NCI-H146 treated with DMSO at 0.1 percent for 48 hours (cell line): Measurements from ENCODE around the gene TMEM229B.

Experiments
- DNase-seq: peaks from one replicate; lab custom pipeline; 2025; ENCODE audit not compliant: unreplicated experiment; lab: John Stamatoyannopoulos, UW

Gene TMEM229B

DNA sequence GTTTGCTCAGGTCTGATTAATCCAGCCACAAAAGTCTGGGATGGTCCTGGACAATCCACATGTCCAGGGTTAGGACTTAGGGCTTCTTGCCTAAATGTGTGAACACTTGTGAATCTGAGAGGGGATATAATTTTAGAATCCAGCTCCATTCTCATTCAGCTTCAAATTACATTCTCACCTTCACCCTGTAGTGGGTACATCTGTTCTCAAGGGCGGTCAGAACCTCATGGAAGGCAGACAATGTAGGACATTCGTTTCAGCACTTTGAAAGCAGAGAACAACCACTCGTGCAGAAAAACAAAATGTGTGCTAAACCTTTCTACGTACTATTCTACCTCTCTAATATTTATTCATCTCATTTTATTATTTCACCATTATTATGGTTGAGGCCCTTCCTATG lies 1.2 kb downstream of the TMEM229B start:
- DNase-seq: no peak

DNA sequence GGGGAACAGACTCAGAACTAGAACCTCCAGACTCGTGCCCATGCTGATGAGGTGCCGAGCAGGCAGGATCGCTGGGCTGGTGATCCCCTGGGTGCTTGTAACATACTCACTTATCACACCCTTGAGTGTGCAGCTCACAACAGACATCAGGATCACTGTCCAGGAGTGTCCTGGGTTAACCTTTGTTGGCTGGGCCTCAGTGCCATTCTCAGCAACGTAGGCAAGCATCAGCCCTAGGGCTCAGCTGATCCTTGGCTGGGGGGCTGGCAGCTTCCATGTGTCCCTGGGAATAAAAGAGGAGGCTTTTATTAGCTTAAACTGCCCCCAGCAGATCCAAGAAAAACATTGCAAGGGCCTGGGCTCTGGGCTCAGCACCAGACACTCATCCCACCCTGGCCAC lies 1.6 kb downstream of the TMEM229B start:
- DNase-seq: no peak

DNA sequence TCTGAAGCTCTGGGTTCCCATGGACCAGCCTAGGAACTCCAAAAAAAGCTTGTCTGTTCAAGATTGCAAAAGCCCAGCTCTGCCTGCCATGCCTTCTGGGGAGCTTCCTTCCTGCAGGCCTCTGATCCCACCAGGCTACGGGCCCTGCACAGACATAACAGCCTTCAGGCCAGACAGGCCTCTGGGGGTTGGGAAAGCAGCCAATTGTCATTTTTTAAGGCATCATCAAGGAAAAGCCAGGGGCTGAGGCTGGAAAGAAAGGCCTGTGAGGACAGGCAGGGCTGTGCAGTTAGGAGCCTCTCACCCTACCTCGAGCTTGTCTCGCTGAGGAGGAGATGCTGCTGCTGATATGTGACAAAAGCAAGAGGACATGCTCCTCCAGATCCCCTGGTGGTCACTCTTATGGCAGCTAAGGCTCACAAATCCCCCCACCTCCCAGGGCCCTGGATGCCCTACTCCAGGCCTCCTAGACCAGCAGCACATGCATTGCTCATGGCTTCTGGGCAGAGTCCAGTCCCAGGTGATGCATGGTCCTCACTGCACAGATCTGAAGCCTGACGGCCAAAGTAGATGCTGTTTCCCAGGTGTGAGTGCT lies 2.9 kb downstream of the TMEM229B start:
- no peak for DNase-seq

DNA sequence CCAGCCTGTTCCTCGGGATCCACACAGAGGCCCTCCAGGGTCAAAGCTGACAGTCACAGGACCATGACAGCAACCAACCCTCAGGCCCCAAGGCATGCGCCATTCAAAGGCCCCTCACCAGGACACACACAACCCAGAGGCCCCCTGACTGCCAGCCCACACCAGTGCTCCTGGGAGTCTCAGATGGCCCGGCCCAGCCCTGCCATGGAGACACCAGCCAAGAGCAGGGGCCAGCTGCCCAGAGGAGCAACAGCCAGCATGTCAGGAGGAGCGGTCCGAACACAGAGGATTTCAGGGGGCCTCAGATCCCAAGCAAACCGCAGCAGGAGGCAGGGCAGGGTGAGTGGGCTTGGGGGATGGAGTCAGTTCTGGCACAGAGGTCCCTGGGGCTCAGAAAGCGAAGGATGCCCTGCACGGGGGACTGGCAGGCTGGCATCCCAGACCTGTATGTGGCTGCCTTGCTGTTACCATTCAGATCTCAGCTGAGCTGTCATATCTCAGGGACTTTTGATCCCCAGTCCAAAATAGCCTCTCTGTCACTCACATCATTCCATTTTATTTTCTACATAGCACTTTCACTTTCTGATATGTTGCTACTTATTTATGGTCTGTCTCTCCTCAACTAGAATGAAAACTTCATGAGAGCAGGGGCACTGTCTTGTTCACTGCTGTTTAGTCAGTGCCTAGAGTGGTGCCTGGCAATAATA lies 4.8 kb downstream of the TMEM229B start:
- no peak for DNase-seq

DNA sequence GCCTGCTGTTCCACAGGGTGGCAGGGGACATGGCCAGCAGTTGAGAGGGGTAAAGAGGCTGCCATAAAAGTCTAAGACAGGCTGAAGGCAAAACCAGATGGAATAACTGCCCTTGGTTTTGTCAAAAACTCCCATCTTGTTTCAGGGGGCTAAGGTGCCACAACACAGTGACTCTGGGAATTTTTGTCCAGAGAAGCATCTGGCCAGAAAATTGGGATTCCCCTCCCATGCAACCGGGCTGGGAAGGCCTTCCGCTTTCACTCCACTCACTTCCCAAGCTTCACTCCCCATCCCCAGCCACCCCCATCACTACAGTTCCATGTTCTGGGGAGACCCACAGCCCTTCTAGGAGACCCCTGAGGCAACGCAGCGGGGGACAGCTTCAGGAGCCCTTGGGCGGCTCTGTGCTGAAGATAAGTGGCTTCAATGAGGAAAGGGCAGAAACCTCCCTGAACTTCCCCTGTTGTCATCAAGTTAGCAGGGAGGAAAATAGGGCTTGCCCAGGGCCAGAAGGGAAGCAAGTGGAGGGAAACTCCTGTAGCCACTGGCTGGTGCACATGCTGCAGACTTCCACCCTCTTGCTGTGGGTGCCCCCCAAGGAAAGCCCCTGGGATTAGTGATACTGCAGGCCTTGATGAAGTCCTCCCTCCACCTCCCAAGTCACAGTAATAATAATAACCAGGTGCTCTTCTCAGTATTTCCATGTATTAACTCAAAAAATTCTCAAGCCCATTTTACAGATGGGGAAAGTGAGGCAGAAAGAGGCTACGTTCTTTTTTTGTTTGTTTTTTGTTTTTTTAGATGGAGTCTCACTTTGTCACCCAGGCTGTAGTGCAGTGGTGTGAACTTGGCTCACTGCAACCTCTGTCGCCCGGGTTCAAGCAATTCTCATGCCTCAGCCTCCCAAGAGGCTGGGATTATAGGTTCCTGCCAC lies 6.0 kb downstream of the TMEM229B start:
- DNase-seq: no peak

DNA sequence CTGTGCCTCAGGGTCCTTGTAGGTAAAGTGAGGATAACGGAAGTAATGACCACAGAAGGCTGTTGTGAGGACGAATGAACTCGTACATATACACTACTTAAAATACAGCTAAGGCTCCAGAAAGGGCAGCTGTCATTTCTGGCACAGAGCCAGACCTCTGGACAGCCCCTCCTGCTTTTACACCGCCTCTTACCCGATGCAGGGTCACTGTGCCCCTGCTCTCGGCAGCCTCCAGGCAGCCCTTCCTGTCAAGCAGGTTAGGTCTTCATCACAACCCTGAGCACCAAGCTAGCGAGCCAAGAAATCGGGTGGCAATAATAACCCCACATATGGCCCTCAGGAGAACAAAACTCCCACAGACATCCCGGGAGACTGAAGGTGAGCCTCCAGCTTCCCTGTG lies 8.5 kb downstream of the TMEM229B start:
- DNase-seq: peak; percentile 24

DNA sequence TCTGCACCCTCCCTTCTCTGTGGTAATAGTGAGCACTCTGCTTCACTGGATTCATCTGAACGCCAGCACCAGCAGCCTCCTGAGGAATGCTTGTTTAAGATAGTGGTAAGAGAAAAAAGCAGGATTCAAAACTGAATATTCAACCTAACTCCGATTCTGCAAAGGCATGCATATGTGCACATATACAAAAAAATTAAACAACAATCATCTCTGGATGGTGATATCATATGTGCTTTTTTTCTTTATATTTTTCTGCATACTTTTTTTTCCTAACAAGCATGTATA lies 9.8 kb downstream of the TMEM229B start:
- DNase-seq: no peak

DNA sequence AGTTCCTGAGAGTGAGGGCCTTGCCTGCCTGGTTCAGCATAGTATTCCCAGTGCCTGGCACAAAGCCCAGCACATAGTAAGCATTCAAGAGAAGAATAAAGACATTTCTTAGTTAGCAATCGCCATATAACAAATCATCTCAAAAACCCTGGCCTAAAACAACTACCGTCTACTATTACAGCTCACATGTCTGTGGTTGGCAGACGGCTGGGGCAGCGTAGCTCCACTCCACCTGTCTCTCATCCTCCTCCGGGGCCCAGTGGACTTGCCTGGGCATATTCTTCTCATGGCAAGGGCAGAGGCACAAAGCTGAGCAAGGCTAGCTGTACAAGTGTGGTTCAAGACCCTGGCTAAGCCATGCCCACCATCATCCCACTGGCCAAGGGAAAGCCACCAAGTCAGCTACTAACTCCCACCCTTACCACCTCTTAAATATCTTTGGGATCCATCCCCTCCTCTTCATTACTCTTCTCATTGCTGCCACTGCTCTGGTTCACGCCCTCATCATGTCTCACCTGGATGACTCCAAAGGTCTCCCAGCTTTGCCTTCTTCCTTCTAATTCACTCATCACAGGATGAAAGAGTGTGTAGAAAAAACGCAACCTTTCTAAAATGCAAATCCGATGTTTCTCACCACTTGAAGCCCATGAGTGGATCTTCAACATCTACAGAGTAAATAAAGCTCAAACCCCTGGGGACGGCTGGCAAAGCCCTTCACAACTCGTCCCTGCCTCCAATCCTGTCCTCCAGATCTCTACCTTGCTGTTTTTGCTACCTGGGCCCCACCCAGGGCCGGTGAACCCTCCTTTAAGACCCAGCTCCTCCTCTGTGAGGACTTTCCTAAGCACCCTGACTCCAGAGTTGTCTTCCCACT lies 10.4 kb downstream of the TMEM229B start:
- DNase-seq: no peak

DNA sequence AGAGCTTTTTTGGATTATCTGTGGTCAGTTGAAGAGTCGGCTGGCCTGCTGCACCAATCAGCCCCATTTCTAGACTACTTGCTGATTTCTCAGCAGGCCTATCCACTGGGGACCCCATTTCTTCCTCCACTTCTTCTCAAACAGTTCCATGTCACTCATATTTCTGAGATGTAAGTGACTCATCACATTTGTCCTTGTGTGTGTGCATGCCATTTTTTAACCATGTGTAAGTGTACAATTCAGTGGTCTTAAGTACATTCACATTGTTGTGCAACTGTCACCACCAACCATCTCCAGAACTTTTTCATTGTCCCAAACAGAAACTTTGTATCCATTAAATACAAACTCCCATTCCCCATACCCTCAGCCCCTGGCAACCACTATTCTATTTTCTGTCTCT lies 14.2 kb downstream of the TMEM229B start:
- DNase-seq: no peak

DNA sequence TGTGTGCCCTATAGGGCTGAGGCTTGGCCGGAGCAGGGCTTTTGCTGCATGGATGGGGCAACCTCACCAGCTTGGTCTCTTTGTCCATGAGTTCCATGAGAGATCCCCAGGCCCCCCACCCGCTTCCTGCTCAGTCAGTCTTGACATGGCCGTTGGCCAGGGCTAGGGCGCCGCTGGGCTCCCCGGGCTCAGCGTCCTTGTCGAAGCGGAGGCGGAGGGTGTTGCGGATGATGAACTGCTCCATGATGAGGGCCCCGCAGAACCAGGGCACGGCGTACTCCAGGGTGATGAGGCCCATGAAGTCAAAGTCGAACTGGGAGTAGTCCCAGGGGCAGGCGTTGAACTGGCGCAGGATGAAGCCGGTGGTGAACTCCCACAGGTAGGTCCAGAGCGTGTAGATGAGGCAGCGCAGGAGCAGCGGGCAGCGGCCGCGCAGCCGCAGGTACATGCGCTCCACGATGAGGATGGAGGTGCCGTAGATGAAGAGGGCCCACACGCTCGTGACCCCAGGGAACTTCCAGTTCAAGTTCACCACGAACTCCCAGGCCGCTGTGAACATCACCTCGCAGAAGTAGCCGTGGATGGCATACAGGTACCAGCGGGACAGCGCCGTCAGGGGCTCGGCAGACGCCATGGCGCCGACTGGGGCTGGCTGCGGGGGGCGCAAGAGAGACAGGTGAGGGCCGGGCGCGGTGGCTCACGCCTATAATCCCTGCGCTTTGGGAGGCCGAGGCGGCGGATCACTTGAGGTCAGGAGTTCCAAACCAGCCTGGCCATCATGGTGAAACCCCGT lies 15.0 kb downstream of the TMEM229B start:
- DNase-seq: no peak

DNA sequence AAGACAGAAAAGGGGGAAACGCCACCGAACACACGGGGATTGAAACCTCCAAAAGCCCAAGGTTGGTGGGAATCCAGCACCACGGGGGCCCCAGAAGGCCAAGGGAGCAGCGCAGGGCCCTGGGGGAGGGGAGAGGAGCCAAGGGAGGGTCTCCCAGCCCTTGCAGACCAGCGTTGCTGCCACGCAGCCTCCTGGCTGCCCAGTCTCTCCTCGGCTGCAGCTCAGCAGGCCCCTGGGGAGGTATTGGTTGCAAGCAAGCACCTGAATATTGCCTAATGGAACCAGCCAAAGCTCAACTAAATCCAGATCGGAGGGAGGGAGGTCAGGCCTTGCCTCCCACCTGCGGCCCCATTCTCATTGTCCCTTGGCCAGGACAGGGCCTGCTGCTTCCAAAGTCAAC lies 15.8 kb downstream of the TMEM229B start:
- no peak for DNase-seq

DNA sequence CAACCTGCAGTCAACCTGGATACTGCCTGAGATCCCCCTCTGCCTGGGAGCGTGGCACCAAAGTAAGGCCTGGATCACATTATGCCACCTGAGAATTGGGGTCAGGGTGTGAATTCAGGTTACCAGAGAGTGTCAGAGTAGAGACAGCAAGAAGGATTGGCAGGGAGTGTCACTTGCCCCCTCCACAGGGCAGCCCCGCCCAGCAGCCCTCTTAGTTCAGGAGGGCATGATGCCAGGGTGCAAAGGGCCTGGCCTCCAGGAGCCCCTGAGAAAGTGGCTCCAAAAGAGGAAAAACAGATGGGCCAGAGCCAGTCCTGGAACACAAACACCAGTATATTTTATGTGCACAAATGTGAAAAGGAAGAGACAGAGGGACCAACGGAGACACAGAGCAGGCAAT lies 18.6 kb downstream of the TMEM229B start:
- DNase-seq: no peak

DNA sequence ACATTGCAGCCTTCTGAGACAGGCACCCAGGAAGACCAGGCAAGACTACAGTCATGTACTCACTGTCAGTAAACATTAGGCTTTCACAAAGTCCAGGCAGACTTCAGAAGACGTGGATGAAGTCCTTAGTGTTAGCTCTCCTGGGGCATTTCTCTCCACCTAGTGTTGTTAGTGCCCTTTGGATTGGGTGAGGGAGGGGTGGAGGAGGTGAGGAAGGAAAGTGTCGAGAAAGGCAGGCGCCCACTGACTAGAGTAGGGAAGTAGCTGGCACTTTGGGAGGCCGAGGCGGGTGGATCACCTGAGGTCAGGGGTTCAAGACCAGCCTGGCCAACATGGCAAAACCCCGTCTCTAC lies 20.2 kb downstream of the TMEM229B start:
- DNase-seq: no peak

DNA sequence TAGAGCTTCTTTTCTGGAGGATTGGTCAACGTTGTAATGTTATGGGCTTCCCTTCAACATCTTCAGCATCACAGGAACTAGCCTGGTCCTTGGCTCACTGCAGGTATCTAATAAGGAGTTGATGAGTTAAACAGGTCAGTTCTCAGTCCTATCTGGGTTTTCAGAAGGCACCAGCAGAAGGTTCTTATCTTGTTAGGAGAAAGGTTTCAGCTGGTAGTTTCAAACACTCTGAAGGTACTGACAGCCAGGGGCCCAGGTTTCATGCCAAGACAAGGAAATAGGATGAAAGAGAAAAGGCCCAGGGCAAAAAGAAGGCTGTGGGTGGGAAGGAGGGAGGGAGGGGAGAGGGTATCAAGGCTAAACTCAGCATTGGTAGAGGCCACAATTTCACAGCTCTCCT lies 21.4 kb downstream of the TMEM229B start:
- DNase-seq: no peak

DNA sequence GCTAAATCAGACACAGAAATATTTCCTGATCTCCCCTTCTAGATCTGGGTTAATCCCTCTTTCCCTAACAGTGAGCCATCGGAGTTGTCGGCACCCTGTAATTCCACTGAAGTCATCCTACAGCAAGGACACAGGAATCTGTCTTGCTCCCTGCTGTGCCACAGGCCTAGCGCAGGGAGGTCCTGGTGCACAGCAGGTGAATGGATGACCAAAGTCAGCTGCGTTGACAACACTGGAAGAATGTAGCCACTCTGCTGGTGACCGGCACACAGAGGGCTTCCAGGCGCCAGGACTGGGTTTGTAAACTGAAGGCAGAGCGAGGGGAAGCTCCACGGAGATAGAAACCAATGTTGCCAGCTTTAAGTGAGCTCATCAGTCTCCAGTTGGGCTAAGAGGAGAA lies 23.6 kb downstream of the TMEM229B start:
- DNase-seq: no peak

DNA sequence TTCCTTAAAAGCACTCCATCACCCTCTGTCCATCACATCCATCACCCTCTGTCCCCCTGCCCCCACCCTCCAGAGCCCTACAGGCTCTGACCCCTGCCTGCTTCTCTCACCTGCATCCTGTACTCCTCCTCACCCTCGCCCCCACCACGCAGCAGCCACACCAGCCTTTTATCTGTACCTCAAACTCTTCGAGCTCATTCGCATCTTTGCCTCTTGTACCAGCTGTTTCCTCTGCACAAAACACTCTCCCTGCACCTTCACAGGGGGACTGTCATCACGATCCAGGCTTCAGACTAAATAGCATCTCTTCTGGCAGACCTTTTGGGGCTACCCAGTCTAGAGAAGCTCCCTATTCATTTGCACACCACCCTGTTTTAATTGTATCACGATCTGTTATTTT lies 24.1 kb downstream of the TMEM229B start:
- no peak for DNase-seq

DNA sequence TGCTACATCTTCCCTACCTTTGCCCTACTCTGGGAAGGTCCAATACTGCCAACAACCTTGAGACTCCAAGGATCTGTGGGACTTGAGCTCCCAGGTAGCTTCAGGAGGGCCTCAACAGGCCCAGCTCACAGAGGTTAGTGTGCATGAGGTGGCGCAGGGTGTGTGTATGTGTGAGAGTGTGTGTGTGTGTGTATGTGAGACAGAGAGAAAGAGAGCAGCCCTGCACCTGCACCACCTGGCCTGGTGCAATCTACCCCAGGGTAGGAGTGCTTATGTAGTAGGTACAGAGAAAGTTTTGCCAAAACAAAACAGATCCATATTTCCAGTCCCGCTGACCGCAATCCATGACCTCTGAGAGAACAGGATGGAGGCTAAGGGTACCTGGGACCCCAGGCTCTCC lies 24.6 kb downstream of the TMEM229B start:
- DNase-seq: no peak

DNA sequence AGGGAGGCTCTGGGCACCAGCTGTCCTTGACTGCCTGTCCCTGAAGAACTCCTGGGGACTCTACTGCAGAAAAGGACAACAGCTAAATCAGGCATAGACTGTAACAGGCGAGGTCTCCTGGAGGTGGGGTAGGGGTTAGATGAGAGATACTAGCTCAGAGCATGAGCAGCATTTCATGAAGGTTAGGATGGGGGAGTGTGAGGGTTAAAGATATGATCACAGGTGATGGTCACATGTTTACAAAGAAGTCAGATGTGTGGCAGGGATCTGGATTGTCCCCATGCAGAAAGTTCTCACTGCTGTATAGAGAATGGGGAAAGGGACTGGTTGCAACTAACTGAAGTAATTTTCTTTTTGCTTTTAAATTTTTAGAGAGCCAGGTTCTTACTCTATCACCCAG lies 26.5 kb downstream of the TMEM229B start:
- no peak for DNase-seq

DNA sequence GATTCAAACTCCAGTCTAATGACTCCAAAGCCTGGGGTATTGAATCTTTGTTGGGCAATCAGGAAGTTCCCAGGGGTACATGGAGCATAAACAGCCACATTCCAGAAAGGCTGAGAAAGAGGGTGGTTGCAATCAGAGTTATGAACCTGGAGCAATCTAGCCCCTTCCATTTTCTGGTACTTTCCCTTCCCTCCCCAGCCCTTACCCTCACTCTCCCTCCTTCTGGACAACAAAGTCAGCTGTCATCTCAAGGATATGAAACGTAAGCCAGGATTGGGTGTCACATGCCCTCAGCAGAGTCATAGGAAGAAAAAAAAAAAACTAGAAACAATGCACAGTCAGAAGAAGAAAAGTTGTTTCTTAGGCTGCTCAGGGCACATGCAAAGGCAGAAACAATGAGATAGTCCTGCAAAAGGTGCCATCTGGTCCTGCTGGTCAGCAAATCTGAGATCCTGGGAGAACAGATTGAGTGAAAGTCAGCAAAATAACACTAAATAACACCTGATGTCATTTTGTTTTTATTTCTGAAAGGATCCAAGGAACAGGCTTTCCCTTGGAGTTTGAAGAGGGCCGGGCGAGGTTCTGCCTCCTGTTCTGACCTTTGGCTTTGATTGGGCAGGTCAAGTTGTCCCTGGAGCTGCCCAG lies 27.1 kb downstream of the TMEM229B start:
- DNase-seq: no peak

DNA sequence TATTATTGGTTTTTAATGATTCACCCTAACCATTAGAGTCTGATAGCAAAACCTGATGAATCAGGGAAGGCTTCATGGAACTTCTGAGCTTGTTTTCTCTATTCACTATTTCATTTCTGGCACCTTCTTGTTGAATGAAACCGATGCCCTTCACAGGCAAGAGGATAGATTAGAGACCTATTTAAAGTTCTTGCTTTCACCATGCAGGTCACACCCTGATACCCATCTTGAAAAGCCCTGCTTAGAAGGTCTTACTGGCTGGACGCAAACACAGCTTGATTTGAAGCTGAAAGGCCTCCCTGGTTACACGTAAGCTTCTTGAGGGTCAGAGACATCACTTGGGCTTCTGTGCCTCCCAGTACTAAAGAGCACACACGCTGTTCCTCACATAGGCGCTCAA lies 29.2 kb downstream of the TMEM229B start:
- DNase-seq: no peak
